NCI-H2227 (cell line): Measurements from ENCODE around the gene TYW1B.
"Not testable (repeated sequence)": the region's sequence is repeated elsewhere in the genome, so short reads cannot be mapped to it uniquely, and the experiment has no call there.

Source experiments
- DNase-seq: peaks from one replicate; lab custom pipeline; 2025; ENCODE audit not compliant: unreplicated experiment; lab: John Stamatoyannopoulos, UW

TYW1B gene

GRCh38 chr7:72700548-72700947 is 127.5 kb downstream of the TYW1B start:
- DNase-seq: not testable (repeated sequence)

- not testable (repeated sequence) for DNase-seq
Observed at GRCh38 chr7:72697066-72697465, 130.9 kb downstream of the TYW1B start.

GRCh38 chr7:72696643-72697042 is 131.4 kb downstream of the TYW1B start:
- DNase-seq: not testable (repeated sequence)

GRCh38 chr7:72695482-72695881 is 132.5 kb downstream of the TYW1B start:
- not testable (repeated sequence) for DNase-seq

GRCh38 chr7:72691442-72691841 is 136.6 kb downstream of the TYW1B start:
- DNase-seq: not testable (repeated sequence)

- DNase-seq: not testable (repeated sequence)
Observed at GRCh38 chr7:72690177-72690576, 137.8 kb downstream of the TYW1B start.

- DNase-seq: not testable (repeated sequence)
Observed at GRCh38 chr7:72689344-72689743, 138.7 kb downstream of the TYW1B start.

- not testable (repeated sequence) for DNase-seq
Observed at GRCh38 chr7:72681211-72681610, 146.8 kb downstream of the TYW1B start.

- not testable (repeated sequence) for DNase-seq
Observed at GRCh38 chr7:72676880-72677279, 151.1 kb downstream of the TYW1B start.

GRCh38 chr7:72676086-72676690 is 151.8 kb downstream of the TYW1B start:
- not testable (repeated sequence) for DNase-seq

GRCh38 chr7:72675686-72676085 is 152.3 kb downstream of the TYW1B start:
- DNase-seq: not testable (repeated sequence)

- no peak for DNase-seq
Observed at GRCh38 chr7:72674394-72674793, 153.6 kb downstream of the TYW1B start.

GRCh38 chr7:72670850-72671249 is 157.2 kb downstream of the TYW1B start:
- not testable (repeated sequence) for DNase-seq

GRCh38 chr7:72668435-72668834 is 159.6 kb downstream of the TYW1B start:
- DNase-seq: not testable (repeated sequence)

- not testable (repeated sequence) for DNase-seq
Observed at GRCh38 chr7:72667049-72667448, 161.0 kb downstream of the TYW1B start.

GRCh38 chr7:72648574-72648973 is 179.4 kb downstream of the TYW1B start:
- not testable (repeated sequence) for DNase-seq

- DNase-seq: not testable (repeated sequence)
Observed at GRCh38 chr7:72643708-72644107, 184.3 kb downstream of the TYW1B start.

- not testable (repeated sequence) for DNase-seq
Observed at GRCh38 chr7:72641485-72642248, 186.3 kb downstream of the TYW1B start.

GRCh38 chr7:72640740-72641139 is 187.3 kb downstream of the TYW1B start:
- DNase-seq: not testable (repeated sequence)

GRCh38 chr7:72635273-72635908 is 192.6 kb downstream of the TYW1B start:
- not testable (repeated sequence) for DNase-seq

- not testable (repeated sequence) for DNase-seq
Observed at GRCh38 chr7:72632765-72633292, 195.2 kb downstream of the TYW1B start.
